ENCODE measurements around the gene ADPRS. TPM values are rescaled to one million over a fixed set of nuclear protein-coding genes. Genes with fewer than 3 reads are reported as not detected.

ADPRS gene
- total RNA-seq, 2 experiments from 2014 or later: 22.6 to 24.6 TPM

- no peaks in the 10 kb centered on the region for H3K9me3 Mint-ChIP-seq
- no peak overlapping the region for H3K27ac ChIP-seq (ENCODE audit: low read depth in 1 of 2, low read length in 2 of 2)
- TF ChIP-seq, protein P1, sequence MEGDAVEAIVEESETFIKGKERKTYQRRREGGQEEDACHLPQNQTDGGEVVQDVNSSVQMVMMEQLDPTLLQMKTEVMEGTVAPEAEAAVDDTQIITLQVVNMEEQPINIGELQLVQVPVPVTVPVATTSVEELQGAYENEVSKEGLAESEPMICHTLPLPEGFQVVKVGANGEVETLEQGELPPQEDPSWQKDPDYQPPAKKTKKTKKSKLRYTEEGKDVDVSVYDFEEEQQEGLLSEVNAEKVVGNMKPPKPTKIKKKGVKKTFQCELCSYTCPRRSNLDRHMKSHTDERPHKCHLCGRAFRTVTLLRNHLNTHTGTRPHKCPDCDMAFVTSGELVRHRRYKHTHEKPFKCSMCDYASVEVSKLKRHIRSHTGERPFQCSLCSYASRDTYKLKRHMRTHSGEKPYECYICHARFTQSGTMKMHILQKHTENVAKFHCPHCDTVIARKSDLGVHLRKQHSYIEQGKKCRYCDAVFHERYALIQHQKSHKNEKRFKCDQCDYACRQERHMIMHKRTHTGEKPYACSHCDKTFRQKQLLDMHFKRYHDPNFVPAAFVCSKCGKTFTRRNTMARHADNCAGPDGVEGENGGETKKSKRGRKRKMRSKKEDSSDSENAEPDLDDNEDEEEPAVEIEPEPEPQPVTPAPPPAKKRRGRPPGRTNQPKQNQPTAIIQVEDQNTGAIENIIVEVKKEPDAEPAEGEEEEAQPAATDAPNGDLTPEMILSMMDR (IDR thresholded peaks at IDR 0.05): no peak
- H3K4me1 ChIP-seq (ENCODE audit: insufficient read depth, low read length): no peaks in the 10 kb centered on the region
- H3K9me3 ChIP-seq (ENCODE audit: control insufficient read depth in 1 of 2, insufficient read depth in 1 of 2, low read length in 2 of 2): no peaks in the 10 kb centered on the region
- DNase-seq: no peak
- peaks cover 10% of the 10 kb centered on the region for H3K36me3 ChIP-seq (ENCODE audit: insufficient read depth, low read length)
- H3K4me3 Mint-ChIP-seq: no peak overlapping the region
- ATAC-seq (ENCODE audit: poor library complexity): no peak
- no peaks in the 10 kb centered on the region for H3K4me1 Mint-ChIP-seq (ENCODE audit: low read depth)
- H3K27me3 ChIP-seq (ENCODE audit: control insufficient read depth in 1 of 2, insufficient read depth in 2 of 2, low read length in 2 of 2): no peaks in the 10 kb centered on the region
- POLR2A ChIA-PET: interaction anchor here (0.6 kb wide), 1 partner anchor 679 kb away, joined by 6 read pairs; no protein-coding TSS in a partner anchor
- H3K36me3 Mint-ChIP-seq (ENCODE audit: low read depth): peaks cover 48% of the 10 kb centered on the region
- no peak overlapping the region for H3K4me3 ChIP-seq (ENCODE audit: low read length)
- no peak overlapping the region for H3K27ac Mint-ChIP-seq
- intact Hi-C loops (cut with DNase I, micrococcal nuclease): no loop called here
- H3K27me3 Mint-ChIP-seq: no peaks in the 10 kb centered on the region
- CTCF ChIA-PET: interaction anchor here (1.6 kb wide), 1 partner anchor 9 kb away, joined by 4 read pairs; no protein-coding TSS in a partner anchor
Observed at GRCh38 chr1:36053978-36054377, 34.7 kb upstream of the ADPRS start.

GRCh38 chr1:36055706-36056105 is 33.0 kb upstream of the ADPRS start:
- intact Hi-C loops (cut with DNase I, micrococcal nuclease): no loop called here
- H3K9me3 ChIP-seq (ENCODE audit: control insufficient read depth in 1 of 2, insufficient read depth in 1 of 2, low read length in 2 of 2): no peaks in the 10 kb centered on the region
- Mint-ChIP-seq H3K4me1 (ENCODE audit: low read depth) (no peaks in the 10 kb centered on the region), H3K9me3 (no peaks in the 10 kb centered on the region), H3K36me3 (ENCODE audit: low read depth) (peaks cover 36% of the 10 kb centered on the region), H3K27me3 (no peaks in the 10 kb centered on the region), H3K4me3 (no peak overlapping the region), H3K27ac (no peak overlapping the region)
- H3K4me3 ChIP-seq (ENCODE audit: low read length): no peak overlapping the region
- POLR2A ChIA-PET: no interaction called here
- H3K36me3 ChIP-seq (ENCODE audit: insufficient read depth, low read length): peaks cover 5% of the 10 kb centered on the region
- H3K27ac ChIP-seq (ENCODE audit: low read depth in 1 of 2, low read length in 2 of 2): no peak overlapping the region
- TF ChIP-seq, protein P1 (IDR thresholded peaks at IDR 0.05): no peak
- no peaks in the 10 kb centered on the region for H3K4me1 ChIP-seq (ENCODE audit: insufficient read depth, low read length)
- CTCF ChIA-PET: interaction anchor here (1.6 kb wide), 1 partner anchor 11 kb away, joined by 4 read pairs; no protein-coding TSS in a partner anchor
- ATAC-seq (ENCODE audit: poor library complexity) (no peak), DNase-seq (no peak)
- no peaks in the 10 kb centered on the region for H3K27me3 ChIP-seq (ENCODE audit: control insufficient read depth in 1 of 2, insufficient read depth in 2 of 2, low read length in 2 of 2)

DNA sequence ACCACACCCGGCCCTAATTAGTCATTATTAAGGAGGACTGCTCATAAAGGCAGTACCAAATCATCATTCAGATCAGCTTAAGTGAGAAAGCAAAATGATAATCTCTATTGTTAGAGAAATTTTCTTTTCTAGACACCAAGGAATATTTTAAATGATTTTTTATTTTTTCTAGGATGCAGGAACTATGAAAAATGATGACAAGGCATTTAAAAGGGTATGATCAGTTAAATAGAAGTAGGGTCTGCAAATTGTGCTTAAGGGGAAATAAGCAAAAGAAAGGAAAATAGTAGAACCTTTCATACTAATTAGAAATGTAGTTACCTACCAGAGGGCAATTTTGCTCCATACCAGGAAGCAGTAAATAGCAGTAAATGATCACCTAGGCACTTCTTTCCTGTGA is 26.4 kb upstream of the ADPRS start:
- H3K36me3 Mint-ChIP-seq (ENCODE audit: low read depth): peaks cover 6% of the 10 kb centered on the region
- ChIA-PET CTCF (no interaction called here), POLR2A (no interaction called here)

More for the DNA sequence above, 26.4 kb upstream of the ADPRS start:
- Histone ChIP-seq H3K9me3 (ENCODE audit: control insufficient read depth in 1 of 2, insufficient read depth in 1 of 2, low read length in 2 of 2) (no peaks in the 10 kb centered on the region), H3K27me3 (ENCODE audit: control insufficient read depth in 1 of 2, insufficient read depth in 2 of 2, low read length in 2 of 2) (no peaks in the 10 kb centered on the region), H3K4me3 (ENCODE audit: low read length) (no peak overlapping the region), H3K36me3 (ENCODE audit: insufficient read depth, low read length) (no peaks in the 10 kb centered on the region), H3K27ac (ENCODE audit: low read depth in 1 of 2, low read length in 2 of 2) (no peak overlapping the region), H3K4me1 (ENCODE audit: insufficient read depth, low read length) (no peaks in the 10 kb centered on the region)
- no peak for DNase-seq
- Mint-ChIP-seq H3K4me3 (no peak overlapping the region), H3K4me1 (ENCODE audit: low read depth) (no peaks in the 10 kb centered on the region), H3K9me3 (no peaks in the 10 kb centered on the region), H3K27me3 (no peaks in the 10 kb centered on the region), H3K27ac (no peak overlapping the region)
- intact Hi-C loops (cut with DNase I, micrococcal nuclease): no loop called here
- TF ChIP-seq, protein P1 (IDR thresholded peaks at IDR 0.05): no peak
- no peak for ATAC-seq (ENCODE audit: poor library complexity)
